Measurements from ENCODE around the gene VNN1. TPM values are rescaled to one million over a fixed set of nuclear protein-coding genes. Genes with fewer than 3 reads are reported as not detected.
"Not testable (repeated sequence)": the region's sequence is repeated elsewhere in the genome, so short reads cannot be mapped to it uniquely, and the experiment has no call there.

VNN1 gene
- total RNA-seq, 3 donors from 2014 or later: 0.98 to 8.6 (median 2.6) TPM

- H3K4me3 ChIP-seq: no peak overlapping the region
- H3K27ac ChIP-seq: no peak overlapping the region
- intact Hi-C loops (cut with DNase I; ENCODE audit: low total_unique reads): no loop called here
- DNase-seq (ENCODE audit: low spot score in 2 of 2): no peak
- H3K9me3 ChIP-seq: no peaks in the 10 kb centered on the region
- no peaks in the 10 kb centered on the region for H3K27me3 ChIP-seq
- no peaks in the 10 kb centered on the region for H3K36me3 ChIP-seq
- no peaks in the 10 kb centered on the region for H3K4me1 ChIP-seq
- no peak for TF ChIP-seq POLR2AphosphoS5 (IDR thresholded peaks at IDR 0.05)
- TF ChIP-seq POLR2A (IDR thresholded peaks at IDR 0.05): no peak
- no peak for TF ChIP-seq CTCF (IDR thresholded peaks at IDR 0.05)
Measured at GRCh38 chr6:132715204-132715603, 1.3 kb upstream of the VNN1 start.

GRCh38 chr6:132714160-132714559 lies 305 bp upstream of the VNN1 start:
- H3K27me3 ChIP-seq: no peaks in the 10 kb centered on the region
- intact Hi-C loops (cut with DNase I; ENCODE audit: low total_unique reads): no loop called here
- no peak overlapping the region for H3K27ac ChIP-seq
- no peak for DNase-seq (ENCODE audit: low spot score in 2 of 2)
- H3K4me3 ChIP-seq: no peak overlapping the region
- no peaks in the 10 kb centered on the region for H3K4me1 ChIP-seq
- TF ChIP-seq POLR2AphosphoS5 (IDR thresholded peaks at IDR 0.05): no peak
- TF ChIP-seq CTCF (IDR thresholded peaks at IDR 0.05): no peak
- TF ChIP-seq POLR2A (IDR thresholded peaks at IDR 0.05): no peak
- H3K9me3 ChIP-seq: no peaks in the 10 kb centered on the region
- no peaks in the 10 kb centered on the region for H3K36me3 ChIP-seq

- intact Hi-C loops (cut with DNase I; ENCODE audit: low total_unique reads): loop anchor here (2.0 kb wide), 1 partner anchor 36 kb away; no protein-coding TSS in a partner anchor
- H3K27ac ChIP-seq: no peak overlapping the region
- H3K4me3 ChIP-seq: no peak overlapping the region
- H3K9me3 ChIP-seq: no peaks in the 10 kb centered on the region
- H3K27me3 ChIP-seq: no peaks in the 10 kb centered on the region
- H3K36me3 ChIP-seq: no peaks in the 10 kb centered on the region
- no peak for DNase-seq (ENCODE audit: low spot score in 2 of 2)
- TF ChIP-seq CTCF (IDR thresholded peaks at IDR 0.05) (no peak), POLR2A (IDR thresholded peaks at IDR 0.05) (no peak), POLR2AphosphoS5 (IDR thresholded peaks at IDR 0.05) (no peak)
- H3K4me1 ChIP-seq: no peaks in the 10 kb centered on the region
Measured at GRCh38 chr6:132712366-132712765, 1.5 kb downstream of the VNN1 start.

- H3K4me3 ChIP-seq: no peak overlapping the region
- H3K9me3 ChIP-seq: no peaks in the 10 kb centered on the region
- intact Hi-C loops (cut with DNase I; ENCODE audit: low total_unique reads): no loop called here
- no peaks in the 10 kb centered on the region for H3K36me3 ChIP-seq
- H3K4me1 ChIP-seq: no peaks in the 10 kb centered on the region
- TF ChIP-seq CTCF (IDR thresholded peaks at IDR 0.05) (no peak), POLR2AphosphoS5 (IDR thresholded peaks at IDR 0.05) (no peak), POLR2A (IDR thresholded peaks at IDR 0.05) (no peak)
- H3K27ac ChIP-seq: no peak overlapping the region
- H3K27me3 ChIP-seq: no peaks in the 10 kb centered on the region
- DNase-seq (ENCODE audit: low spot score in 2 of 2): no peak
Measured at GRCh38 chr6:132708771-132709170, 5.1 kb downstream of the VNN1 start.

- DNase-seq (ENCODE audit: low spot score in 2 of 2): no peak
- Histone ChIP-seq H3K27me3 (no peaks in the 10 kb centered on the region), H3K27ac (no peak overlapping the region), H3K36me3 (no peaks in the 10 kb centered on the region), H3K4me1 (no peaks in the 10 kb centered on the region), H3K4me3 (no peak overlapping the region), H3K9me3 (no peaks in the 10 kb centered on the region)
- intact Hi-C loops (cut with DNase I; ENCODE audit: low total_unique reads): no loop called here
- TF ChIP-seq POLR2AphosphoS5 (IDR thresholded peaks at IDR 0.05): no peak
Measured at GRCh38 chr6:132708002-132708401, 5.9 kb downstream of the VNN1 start.

GRCh38 chr6:132706756-132707155 lies 7.1 kb downstream of the VNN1 start:
- intact Hi-C loops (cut with DNase I; ENCODE audit: low total_unique reads): not testable (repeated sequence)

More at GRCh38 chr6:132706756-132707155, 7.1 kb downstream of the VNN1 start:
- H3K27me3 ChIP-seq; H3K27ac ChIP-seq; DNase-seq (ENCODE audit: low spot score in 2 of 2); H3K36me3 ChIP-seq; H3K4me3 ChIP-seq; H3K9me3 ChIP-seq; H3K4me1 ChIP-seq: not testable (repeated sequence)

Data from breast epithelium (tissue), 4 donors.